Measurements from ENCODE around the gene CD101. TPM values are rescaled to one million over a fixed set of nuclear protein-coding genes. Genes with fewer than 3 reads are reported as not detected.

The CD101 gene
- total and polyA plus RNA-seq, 2 of the 8 experiments (the other 6 are each of a cell fraction or from before 2014, with no cell fraction given) = 1.1 to 1.2 TPM

DNA sequence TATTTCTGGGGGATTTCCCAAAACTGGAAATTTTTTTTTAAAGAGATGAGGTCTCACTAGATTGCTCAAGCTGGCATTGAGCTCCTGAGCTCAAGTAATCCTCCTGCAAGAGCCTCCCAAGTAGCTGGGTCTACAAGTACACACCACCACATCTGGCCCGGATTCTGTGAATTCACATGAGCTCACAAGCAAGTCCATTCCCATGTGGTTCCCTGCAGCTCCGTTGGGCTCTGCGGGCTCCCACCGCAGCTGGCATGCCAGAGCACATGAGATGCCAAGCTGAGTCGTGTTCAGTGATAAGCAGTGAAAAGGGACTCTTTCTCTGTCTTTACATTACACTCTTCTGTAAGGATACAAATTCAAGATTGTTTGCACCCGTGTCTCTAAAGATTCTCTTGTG lies 36.7 kb downstream of the CD101 start:
- Histone ChIP-seq H2AK5ac (ENCODE audit: low read depth, low read length) (no peak overlapping the region), H3K4ac (replicated peaks; ENCODE audit: insufficient read length, low read depth, low read length) (no peak overlapping the region), H2BK5ac (ENCODE audit: low read depth, low read length) (no peak overlapping the region), H3K56ac (replicated peaks; ENCODE audit: insufficient read length, low read depth, low read length) (no peak overlapping the region), H2BK20ac (ENCODE audit: low read length) (no peak overlapping the region), H3K23me2 (ENCODE audit: low read depth, low read length) (no peaks in the 10 kb centered on the region), H4K20me1 (replicated peaks in 1 of 2; ENCODE audit: control insufficient read depth in 1 of 2, insufficient read depth in 2 of 2, low read length in 2 of 2) (no peaks in the 10 kb centered on the region), H3K36me3 (ENCODE audit: control insufficient read depth in 2 of 4, insufficient read depth in 4 of 4, low read length in 3 of 4) (no peaks in the 10 kb centered on the region), H3K23ac (ENCODE audit: insufficient read length) (no peak overlapping the region), H3K27ac (ENCODE audit: low read depth, low read length) (no peak overlapping the region), H3K4me3 (ENCODE audit: extremely low read depth in 1 of 4, insufficient read depth in 2 of 4, low read depth in 3 of 4, low read length in 4 of 4) (no peak overlapping the region), H3K4me2 (ENCODE audit: insufficient read depth in 1 of 2, low read depth in 2 of 2, low read length in 2 of 2) (no peak overlapping the region), H3K79me1 (ENCODE audit: low read depth, low read length) (no peaks in the 10 kb centered on the region), H3K4me1 (replicated peaks in 1 of 4; ENCODE audit: control insufficient read depth in 3 of 4, insufficient read depth in 4 of 4, low read length in 3 of 4) (peaks cover 0 to 6% (median 0%) of the 10 kb centered on the region in 4 experiments; a peak in 2 of 7 replicates), H4K91ac (replicated peaks; ENCODE audit: insufficient read length, low read length) (no peak overlapping the region), H2BK120ac (replicated peaks; ENCODE audit: low read depth, low read length) (no peak overlapping the region), H3K79me2 (ENCODE audit: control insufficient read depth in 1 of 2, insufficient read depth in 2 of 2, low read length in 2 of 2) (no peaks in the 10 kb centered on the region), H3K27me3 (replicated peaks in 1 of 4; ENCODE audit: control insufficient read depth in 3 of 4, extremely low read depth in 1 of 4, insufficient read depth in 3 of 4, low read length in 3 of 4) (no peaks in the 10 kb centered on the region), H3K18ac (ENCODE audit: extremely low read depth, low read length) (no peak overlapping the region), H2AFZ (ENCODE audit: low read length) (no peak overlapping the region), H4K5ac (ENCODE audit: insufficient read length, low read depth, low read length) (no peak overlapping the region), H3K9ac (replicated peaks in 1 of 4; ENCODE audit: extremely low read depth in 1 of 4, low read depth in 3 of 4, low read length in 3 of 4) (no peak overlapping the region), H2BK12ac (ENCODE audit: low read depth, low read length) (no peak overlapping the region), H3K14ac (ENCODE audit: insufficient read length) (no peak overlapping the region), H2BK15ac (ENCODE audit: low read length) (no peak overlapping the region), H3K9me3 (ENCODE audit: insufficient read depth in 2 of 2, low read depth in 1 of 2, low read length in 1 of 2) (no peaks in the 10 kb centered on the region), H4K8ac (ENCODE audit: extremely low read depth, insufficient read depth, low read length) (no peak overlapping the region)
- WGBS, 2 experiments (ENCODE audit: extremely low coverage in 1 of 2, insufficient coverage in 1 of 2, insufficient read length in 1 of 2, insufficient replicate concordance in 2 of 2, low coverage in 1 of 2, low lambda C conversion rate in 2 of 2, missing lambda C conversion rate in 1 of 2) = 87% methylated on average over 6 of the region's 6 CpGs; no CpG with 5 or more reads in 1 of the 2 experiments
- CTCF ChIA-PET (ENCODE audit: partially characterized antibody) = interaction anchor here (0.8 to 1.8 kb wide), 3 partner anchors 19 to 365 kb away, joined by 3 to 6 read pairs (median 3); no protein-coding TSS in a partner anchor
- TF ChIP-seq SIRT6 (IDR thresholded peaks at IDR 0.05; ENCODE audit: low read length) (no peak), RFX5 (IDR thresholded peaks at IDR 0.05; ENCODE audit: borderline replicate concordance, low read depth, low read length) (no peak), BCL11A (IDR thresholded peaks at IDR 0.05; ENCODE audit: low read depth in 2 of 2, low read length in 2 of 2) (no peak), KDM1A (IDR thresholded peaks at IDR 0.05; ENCODE audit: borderline replicate concordance, low read length) (no peak), BACH1 (IDR thresholded peaks at IDR 0.05; ENCODE audit: low read length) (no peak), TEAD4 (IDR thresholded peaks at IDR 0.05; ENCODE audit: low read depth, low read length) (no peak), GTF2F1 (IDR thresholded peaks at IDR 0.05; ENCODE audit: borderline replicate concordance, low read depth, low read length) (no peak), JUN (IDR thresholded peaks at IDR 0.05; ENCODE audit: low read depth, low read length) (no peak), POU5F1 (IDR thresholded peaks at IDR 0.05; ENCODE audit: low read depth, low read length) (no peak), EZH2 (IDR thresholded peaks at IDR 0.05; ENCODE audit: low read depth, low read length, severe bottlenecking) (no peak)
- no peak for FAIRE-seq
- POLR2A ChIA-PET (ENCODE audit: partially characterized antibody) = interaction anchor here (0.7 to 3.0 kb wide), 2 partner anchors 15 to 22 kb away, joined by 3 to 8 read pairs; partner anchors contain the start of gene TTF2
- DNase-seq (ENCODE audit: low read depth in 1 of 2, low spot score in 2 of 2) = no peak
